ENCODE data around the gene ZNF497. TPM values are rescaled to one million over a fixed set of nuclear protein-coding genes. Genes with fewer than 3 reads are reported as not detected.

ZNF497 gene
- total and polyA plus RNA-seq, 2 of the 13 experiments (the other 11 are each of a cell fraction or from before 2014, with no cell fraction given): 1.5 to 1.9 TPM

DNA sequence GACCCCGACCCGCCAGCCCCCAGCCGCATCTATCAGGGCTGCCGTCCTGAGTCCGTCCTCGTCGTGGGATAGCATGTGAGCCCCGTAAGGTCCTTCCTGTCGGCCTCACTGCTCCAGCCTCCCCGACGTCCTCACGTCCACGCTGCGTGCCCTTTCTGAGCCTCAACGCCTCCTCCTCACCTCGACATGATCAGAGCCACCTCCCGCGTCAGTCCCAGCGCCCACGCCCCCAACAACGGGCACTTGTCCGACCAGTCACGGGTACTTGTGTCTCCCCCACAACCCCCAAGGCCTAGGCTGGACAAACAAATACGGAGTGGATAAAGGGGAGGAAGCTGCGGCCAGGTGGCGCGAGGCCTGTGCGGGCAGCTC is 665 bp downstream of the ZNF497 start (continued):
- TF ChIP-seq, protein P1, sequence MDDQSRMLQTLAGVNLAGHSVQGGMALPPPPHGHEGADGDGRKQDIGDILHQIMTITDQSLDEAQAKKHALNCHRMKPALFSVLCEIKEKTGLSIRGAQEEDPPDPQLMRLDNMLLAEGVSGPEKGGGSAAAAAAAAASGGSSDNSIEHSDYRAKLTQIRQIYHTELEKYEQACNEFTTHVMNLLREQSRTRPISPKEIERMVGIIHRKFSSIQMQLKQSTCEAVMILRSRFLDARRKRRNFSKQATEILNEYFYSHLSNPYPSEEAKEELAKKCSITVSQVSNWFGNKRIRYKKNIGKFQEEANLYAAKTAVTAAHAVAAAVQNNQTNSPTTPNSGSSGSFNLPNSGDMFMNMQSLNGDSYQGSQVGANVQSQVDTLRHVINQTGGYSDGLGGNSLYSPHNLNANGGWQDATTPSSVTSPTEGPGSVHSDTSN (CRISPR knock-in tag; IDR thresholded peaks at IDR 0.05; ENCODE audit: borderline replicate concordance): no peak
- TF ChIP-seq, protein P2, sequence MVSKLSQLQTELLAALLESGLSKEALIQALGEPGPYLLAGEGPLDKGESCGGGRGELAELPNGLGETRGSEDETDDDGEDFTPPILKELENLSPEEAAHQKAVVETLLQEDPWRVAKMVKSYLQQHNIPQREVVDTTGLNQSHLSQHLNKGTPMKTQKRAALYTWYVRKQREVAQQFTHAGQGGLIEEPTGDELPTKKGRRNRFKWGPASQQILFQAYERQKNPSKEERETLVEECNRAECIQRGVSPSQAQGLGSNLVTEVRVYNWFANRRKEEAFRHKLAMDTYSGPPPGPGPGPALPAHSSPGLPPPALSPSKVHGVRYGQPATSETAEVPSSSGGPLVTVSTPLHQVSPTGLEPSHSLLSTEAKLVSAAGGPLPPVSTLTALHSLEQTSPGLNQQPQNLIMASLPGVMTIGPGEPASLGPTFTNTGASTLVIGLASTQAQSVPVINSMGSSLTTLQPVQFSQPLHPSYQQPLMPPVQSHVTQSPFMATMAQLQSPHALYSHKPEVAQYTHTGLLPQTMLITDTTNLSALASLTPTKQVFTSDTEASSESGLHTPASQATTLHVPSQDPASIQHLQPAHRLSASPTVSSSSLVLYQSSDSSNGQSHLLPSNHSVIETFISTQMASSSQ (IDR thresholded peaks at IDR 0.05; ENCODE audit: low read depth): no peak
- TF ChIP-seq, protein P2 (CRISPR knock-in tag; IDR thresholded peaks at IDR 0.05; ENCODE audit: borderline replicate concordance): 0 out of 2 replicates have a peak, but pooled peaks have one; percentile 25
- TF ChIP-seq, protein P3, sequence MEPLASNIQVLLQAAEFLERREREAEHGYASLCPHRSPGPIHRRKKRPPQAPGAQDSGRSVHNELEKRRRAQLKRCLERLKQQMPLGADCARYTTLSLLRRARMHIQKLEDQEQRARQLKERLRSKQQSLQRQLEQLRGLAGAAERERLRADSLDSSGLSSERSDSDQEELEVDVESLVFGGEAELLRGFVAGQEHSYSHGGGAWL (CRISPR knock-in tag; IDR thresholded peaks at IDR 0.05): peak; percentile 11; the same call in 1 of the 2 replicates
- TF ChIP-seq, protein P4, sequence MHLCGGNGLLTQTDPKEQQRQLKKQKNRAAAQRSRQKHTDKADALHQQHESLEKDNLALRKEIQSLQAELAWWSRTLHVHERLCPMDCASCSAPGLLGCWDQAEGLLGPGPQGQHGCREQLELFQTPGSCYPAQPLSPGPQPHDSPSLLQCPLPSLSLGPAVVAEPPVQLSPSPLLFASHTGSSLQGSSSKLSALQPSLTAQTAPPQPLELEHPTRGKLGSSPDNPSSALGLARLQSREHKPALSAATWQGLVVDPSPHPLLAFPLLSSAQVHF (CRISPR knock-in tag; IDR thresholded peaks at IDR 0.05): peak; percentile 20; the same call in 1 of the 2 replicates
- peak; percentile 55; the same call in 1 of the 2 replicates for TF ChIP-seq ZKSCAN5 (CRISPR knock-in tag; IDR thresholded peaks at IDR 0.05)
- peak; percentile 8; the same call in 1 of the 2 replicates for TF ChIP-seq GATAD2A (CRISPR knock-in tag; IDR thresholded peaks at IDR 0.05)
- no peak for TF ChIP-seq SP1 (IDR thresholded peaks at IDR 0.05)
- TF ChIP-seq SP1 (CRISPR knock-in tag; IDR thresholded peaks at IDR 0.05): peak; percentile 8; the same call in 1 of the 2 replicates
- TF ChIP-seq, protein P5, sequence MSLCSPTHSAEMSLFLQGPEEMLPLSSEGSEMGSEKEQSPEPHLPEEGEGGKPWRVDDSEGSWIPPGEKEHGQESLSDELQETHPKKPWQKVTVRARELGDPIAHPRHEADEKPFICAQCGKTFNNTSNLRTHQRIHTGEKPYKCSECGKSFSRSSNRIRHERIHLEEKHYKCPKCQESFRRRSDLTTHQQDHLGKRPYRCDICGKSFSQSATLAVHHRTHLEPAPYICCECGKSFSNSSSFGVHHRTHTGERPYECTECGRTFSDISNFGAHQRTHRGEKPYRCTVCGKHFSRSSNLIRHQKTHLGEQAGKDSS (CRISPR knock-in tag; IDR thresholded peaks at IDR 0.05; ENCODE audit: borderline replicate concordance, low read depth): 0 out of 2 replicates have a peak, but pooled peaks have one; percentile 25
- 0 out of 2 replicates have a peak, but pooled peaks have one; percentile 22 for TF ChIP-seq BORCS8-MEF2B (CRISPR knock-in tag; IDR thresholded peaks at IDR 0.05)
- peak; percentile 56; the same call in 1 of the 2 replicates for TF ChIP-seq KDM4B (CRISPR knock-in tag; IDR thresholded peaks at IDR 0.05)
- 0 out of 2 replicates have a peak, but pooled peaks have one; percentile 4 for TF ChIP-seq MTF1 (CRISPR knock-in tag; IDR thresholded peaks at IDR 0.05)
- TF ChIP-seq, protein P6, sequence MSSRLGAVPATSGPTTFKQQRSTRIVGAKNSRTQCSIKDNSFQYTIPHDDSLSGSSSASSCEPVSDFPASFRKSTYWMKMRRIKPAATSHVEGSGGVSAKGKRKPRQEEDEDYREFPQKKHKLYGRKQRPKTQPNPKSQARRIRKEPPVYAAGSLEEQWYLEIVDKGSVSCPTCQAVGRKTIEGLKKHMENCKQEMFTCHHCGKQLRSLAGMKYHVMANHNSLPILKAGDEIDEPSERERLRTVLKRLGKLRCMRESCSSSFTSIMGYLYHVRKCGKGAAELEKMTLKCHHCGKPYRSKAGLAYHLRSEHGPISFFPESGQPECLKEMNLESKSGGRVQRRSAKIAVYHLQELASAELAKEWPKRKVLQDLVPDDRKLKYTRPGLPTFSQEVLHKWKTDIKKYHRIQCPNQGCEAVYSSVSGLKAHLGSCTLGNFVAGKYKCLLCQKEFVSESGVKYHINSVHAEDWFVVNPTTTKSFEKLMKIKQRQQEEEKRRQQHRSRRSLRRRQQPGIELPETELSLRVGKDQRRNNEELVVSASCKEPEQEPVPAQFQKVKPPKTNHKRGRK (CRISPR knock-in tag; IDR thresholded peaks at IDR 0.05): 0 out of 2 replicates have a peak, but pooled peaks have one; percentile 53
- peak; percentile 68; the same call in 1 of the 2 replicates for TF ChIP-seq HIVEP1 (CRISPR knock-in tag; IDR thresholded peaks at IDR 0.05)
- no peak for TF ChIP-seq NR2F6 (IDR thresholded peaks at IDR 0.05)
- TF ChIP-seq NR2F6 (CRISPR knock-in tag; IDR thresholded peaks at IDR 0.05): no peak
- TF ChIP-seq, protein P7, sequence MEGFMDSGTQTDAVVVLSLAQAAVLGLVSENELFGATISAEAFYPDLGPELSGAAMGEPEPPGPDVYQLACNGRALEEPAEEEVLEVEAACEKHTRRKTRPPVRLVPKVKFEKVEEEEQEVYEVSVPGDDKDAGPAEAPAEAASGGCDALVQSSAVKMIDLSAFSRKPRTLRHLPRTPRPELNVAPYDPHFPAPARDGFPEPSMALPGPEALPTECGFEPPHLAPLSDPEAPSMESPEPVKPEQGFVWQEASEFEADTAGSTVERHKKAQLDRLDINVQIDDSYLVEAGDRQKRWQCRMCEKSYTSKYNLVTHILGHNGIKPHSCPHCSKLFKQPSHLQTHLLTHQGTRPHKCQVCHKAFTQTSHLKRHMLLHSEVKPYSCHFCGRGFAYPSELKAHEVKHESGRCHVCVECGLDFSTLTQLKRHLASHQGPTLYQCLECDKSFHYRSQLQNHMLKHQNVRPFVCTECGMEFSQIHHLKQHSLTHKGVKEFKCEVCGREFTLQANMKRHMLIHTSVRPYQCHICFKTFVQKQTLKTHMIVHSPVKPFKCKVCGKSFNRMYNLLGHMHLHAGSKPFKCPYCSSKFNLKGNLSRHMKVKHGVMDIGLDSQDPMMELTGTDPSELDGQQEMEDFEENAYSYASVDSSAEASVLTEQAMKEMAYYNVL (CRISPR knock-in tag; IDR thresholded peaks at IDR 0.05; ENCODE audit: borderline replicate concordance): no peak
- no peak for TF ChIP-seq ESRRA (CRISPR knock-in tag; IDR thresholded peaks at IDR 0.05; ENCODE audit: low read depth)
- TF ChIP-seq KLF11 (CRISPR knock-in tag; IDR thresholded peaks at IDR 0.05): no peak
